ENCODE measurements around the gene AFTPH. TPM values are rescaled to one million over a fixed set of nuclear protein-coding genes. Genes with fewer than 3 reads are reported as not detected.

Gene AFTPH
- 17.0 and 22.9 TPM in 2 replicates for total RNA-seq

GRCh38 chr2:64523666-64524603, at the start of gene AFTPH:
Gene AFTPH, plus strand, starts transcription at chr2:64524328. Its CDS starts 27,147 bp downstream, at chr2:64551475.

Other genes with a start within 250 kb of the AFTPH start
- 1.1 and 1.7 TPM in 2 replicates for gene LGALSL, start 70.2 kb upstream of the AFTPH start, total RNA-seq
- gene SERTAD2, start 129.6 kb downstream of the AFTPH start, total RNA-seq: 6.1 and 7.0 TPM in 2 replicates